Activated CD8-positive, alpha-beta memory T cell treated with anti-CD3 and anti-CD28 coated beads, Interleukin-2, amount 50 U/mL, for 1 hour (primary cell): ENCODE measurements around the gene GRIP1.

Experiments used
- DNase-seq: peaks from one replicate; pipeline ENCODE4 v3.0.0-alpha.2; 2020; ENCODE audit errors: extremely low read depth

The GRIP1 gene

GRCh38 chr12:66387117-66387516, 291.8 kb downstream of the GRIP1 start:
- DNase-seq = no peak

- no peak for DNase-seq
Measured at GRCh38 chr12:66380769-66381535, 297.9 kb downstream of the GRIP1 start.

- DNase-seq = no peak
Measured at GRCh38 chr12:66379616-66380015, 299.3 kb downstream of the GRIP1 start.

- no peak for DNase-seq
Measured at GRCh38 chr12:66375560-66375959, 303.3 kb downstream of the GRIP1 start.

GRCh38 chr12:66371982-66372381, 306.9 kb downstream of the GRIP1 start:
- DNase-seq = no peak

- DNase-seq = no peak
Measured at GRCh38 chr12:66367015-66367667, 311.7 kb downstream of the GRIP1 start.

- no peak for DNase-seq
Measured at GRCh38 chr12:66365718-66366490, 313.0 kb downstream of the GRIP1 start.

GRCh38 chr12:66361703-66362102, 317.2 kb downstream of the GRIP1 start:
- no peak for DNase-seq

- no peak for DNase-seq
Measured at GRCh38 chr12:66359300-66359699, 319.6 kb downstream of the GRIP1 start.

GRCh38 chr12:66354291-66354690, 324.6 kb downstream of the GRIP1 start:
- DNase-seq = no peak

- no peak for DNase-seq
Measured at GRCh38 chr12:66352899-66353298, 326.0 kb downstream of the GRIP1 start.

GRCh38 chr12:66352197-66352596, 326.7 kb downstream of the GRIP1 start:
- DNase-seq = no peak

GRCh38 chr12:66351301-66351700, 327.6 kb downstream of the GRIP1 start:
- no peak for DNase-seq

- no peak for DNase-seq
Measured at GRCh38 chr12:66345956-66346355, 332.9 kb downstream of the GRIP1 start.

- no peak for DNase-seq
Measured at GRCh38 chr12:66345212-66345611, 333.7 kb downstream of the GRIP1 start.

GRCh38 chr12:66341126-66341525, 337.8 kb downstream of the GRIP1 start:
- no peak for DNase-seq

GRCh38 chr12:66340131-66340530, 338.7 kb downstream of the GRIP1 start:
- DNase-seq = no peak

GRCh38 chr12:66337381-66338010, 341.4 kb downstream of the GRIP1 start:
- no peak for DNase-seq

- no peak for DNase-seq
Measured at GRCh38 chr12:66335746-66336145, 343.1 kb downstream of the GRIP1 start.

GRCh38 chr12:66331814-66332213, 347.1 kb downstream of the GRIP1 start:
- DNase-seq = no peak

- DNase-seq = no peak
Measured at GRCh38 chr12:66331016-66331415, 347.9 kb downstream of the GRIP1 start.

- no peak for DNase-seq
Measured at GRCh38 chr12:66329941-66330340, 348.9 kb downstream of the GRIP1 start.
